GM12878 (cell line): ENCODE measurements around the gene NDUFA5. TPM values are rescaled to one million over a fixed set of nuclear protein-coding genes. Genes with fewer than 3 reads are reported as not detected.

Source experiments
- ATAC-seq: fragments of 200-7000 bp; cut with Tn5 transposase; 3 replicates; pipeline ENCODE4 v1.9.1; 2020; ENCODE audit warnings: mild to moderate bottlenecking, moderate library complexity
- BruUV-seq: library from RNA; stranded (reverse); fragments of 400-500 nt; replicated peaks from 2 replicates; lab custom pipeline; 2021; lab: Mats Ljungman, UMichigan
- CTCF ChIA-PET: fragments of 300-600 bp; sonication (Branson Sonifier 250); formaldehyde crosslinking; extraction: SDS; loops from one replicate; lab custom pipeline; 2021; ENCODE audit warnings: inconsistent platforms; lab: Yijun Ruan, JAX
- POLR2A ChIA-PET: fragments of 350-600 bp; formaldehyde crosslinking; extraction: SDS; loops from one replicate; lab custom pipeline; 2021; ENCODE audit warnings: inconsistent platforms; lab: Charles Lee
- RAD21 ChIA-PET: fragments of 300-600 bp; sonication (Branson Sonifier 250); formaldehyde crosslinking; loops from one replicate; lab custom pipeline; 2023; ENCODE audit warnings: antibody characterized with exemption; ENCODE audit not compliant: unreplicated experiment; lab: Charles Lee
- SMC1A ChIA-PET: fragments of 300-600 bp; sonication (Branson Sonifier 250); formaldehyde crosslinking; loops from one replicate; lab custom pipeline; 2023; ENCODE audit not compliant: unreplicated experiment, uncharacterized antibody; lab: Charles Lee
- DNase-seq: peaks from one replicate; pipeline ENCODE4 v3.0.0-alpha.2; 2011; ENCODE audit warnings: low read depth, low spot score
- FAIRE-seq: peaks from 3 replicates; lab custom pipeline; 2011; peaks lifted over from hg19 to GRCh38; lab: Jason Lieb, UNC
- H2AFZ ChIP-seq: 2 replicates; pipeline ENCODE4 v1.6.0; 2011; ENCODE audit warnings: low read depth, low read length, control low read depth; ENCODE audit not compliant: control insufficient read depth
- H3K27ac ChIP-seq: 2 replicates; pipeline ENCODE4 v1.5.1; 2011; ENCODE audit warnings: control low read depth; ENCODE audit not compliant: control insufficient read depth, insufficient read depth
- H3K27me3 ChIP-seq, 2 experiments: replicated peaks in 1 of 2; 2 replicates each; pipeline versions ENCODE4 v1.6.0 to v1.6.1; 2011; ENCODE audit warnings: low read length in 1 of 2; ENCODE audit not compliant: control insufficient read depth in 2 of 2, insufficient read depth in 2 of 2
- H3K36me3 ChIP-seq, 2 experiments: 2 replicates each; pipeline ENCODE4 v1.5.1; 2011; ENCODE audit warnings: low read length in 1 of 2; ENCODE audit not compliant: control insufficient read depth in 2 of 2, insufficient read depth in 2 of 2
- H3K4me1 ChIP-seq: 2 replicates; pipeline ENCODE4 v1.6.1; 2011; ENCODE audit warnings: mild to moderate bottlenecking, low read length, moderate library complexity, mixed read lengths; ENCODE audit not compliant: control insufficient read depth, insufficient read depth
- H3K4me2 ChIP-seq: 2 replicates; pipeline ENCODE4 v1.6.0; 2011; ENCODE audit warnings: control low read depth; ENCODE audit not compliant: control insufficient read depth, insufficient read depth
- H3K4me3 ChIP-seq: fragments of 200-600 bp; sonication (generic); 2 replicates; pipeline ENCODE4 v1.5.1; 2016
- H3K79me2 ChIP-seq: 2 replicates; pipeline ENCODE4 v1.6.0; 2011; ENCODE audit warnings: low read length; ENCODE audit not compliant: control insufficient read depth, insufficient read depth
- H3K9ac ChIP-seq: 2 replicates; pipeline ENCODE4 v1.8.0; 2011; ENCODE audit warnings: low read length, control low read depth, mixed read lengths; ENCODE audit not compliant: control insufficient read depth, insufficient read depth
- H3K9me3 ChIP-seq: replicated peaks from 3 replicates; pipeline ENCODE4 v1.5.1; 2011; ENCODE audit warnings: mild to moderate bottlenecking, low read length; ENCODE audit not compliant: control insufficient read depth, insufficient read depth
- H4K20me1 ChIP-seq: 2 replicates; pipeline ENCODE4 v1.6.0; 2011; ENCODE audit not compliant: control insufficient read depth, insufficient read depth
- NFIC ChIP-seq: IDR thresholded peaks from 2 replicates; pipeline ENCODE4 v1.6.1; 2012; ENCODE audit warnings: low read depth, mild to moderate bottlenecking, inconsistent platforms, low read length, moderate library complexity
- NR2C1 ChIP-seq: fragments of 450-650 bp; IDR thresholded peaks from 2 replicates; pipeline ENCODE4 v1.6.1; 2017; ENCODE audit warnings: antibody characterized with exemption, mild to moderate bottlenecking, moderate library complexity
- POLR2AphosphoS5 ChIP-seq: IDR thresholded peaks from 2 replicates; pipeline ENCODE4 v1.6.1; 2011; ENCODE audit warnings: mild to moderate bottlenecking, low read length, inconsistent platforms
- RAD51 ChIP-seq: fragments of 450-650 bp; IDR thresholded peaks from 2 replicates; pipeline ENCODE4 v1.6.1; 2016; ENCODE audit warnings: moderate library complexity, mild to moderate bottlenecking, inconsistent platforms
- TAF1 ChIP-seq: IDR thresholded peaks from 2 replicates; pipeline ENCODE4 v1.6.1; 2011; ENCODE audit warnings: mild to moderate bottlenecking, low read depth, low read length, borderline replicate concordance
- ZBTB11 ChIP-seq: fragments of 450-650 bp; formaldehyde crosslinking; IDR thresholded peaks from 2 replicates; pipeline ENCODE4 v1.5.0; 2022; ENCODE audit warnings: mild to moderate bottlenecking, missing genetic modification characterization
- WGBS: methylation state at CpG from one replicate; pipeline ENCODE4 v1.1.6; 2016; ENCODE audit warnings: low lambda C conversion rate; ENCODE audit not compliant: insufficient replicate concordance, insufficient coverage; ENCODE audit errors: missing lambda C conversion rate; 5-methylcytosine and 5-hydroxymethylcytosine counted together
- in situ Hi-C: fragments of 300-500 bp; cut with MboI; formaldehyde crosslinking; loops from 9 replicates; pipeline ENCODE4 v1.14.3; 2018; ENCODE audit warnings: mixed read lengths
- intact Hi-C: fragments of 100-400 bp; cut with micrococcal nuclease; formaldehyde crosslinking; loops from one replicate; pipeline ENCODE4 v1.14.2; 2022; ENCODE audit not compliant: unreplicated experiment
- polyA plus RNA-seq, 11 experiments: library from polyadenylated mRNA; depleted of rRNA in 4 of 11; unstranded in 6 of 11; stranded (reverse) in 5 of 11; fragments of >200 nt; fragmentation: Nextera tagmentation in 4 of 11; fragmentation: Illumina TruSeq in 1 of 11; extraction: Ambion mirVana in 4 of 11; extraction: Trizol in 1 of 11; gene quantifications; 1 replicate in 1 of 11; 2 replicates in 10 of 11; pipeline versions ENCODE4 v1.2.1 to v1.2.3, GENCODE V29; 2011 to 2016; ENCODE audit warnings: inconsistent platforms in 2 of 11, missing spikeins in 2 of 11, low read depth in 1 of 11
- total RNA-seq, 4 experiments: library from RNA; depleted of rRNA in 3 of 4; stranded (reverse); fragments of >200 nt in 3 of 4; fragmentation: Illumina TruSeq in 1 of 4; extraction: Trizol in 1 of 4; gene quantifications; 2 replicates each; pipeline versions ENCODE4 v1.2.1 to v1.2.3, GENCODE V29; 2013 to 2021

Gene NDUFA5
- total and polyA plus RNA-seq, 10 of the 15 experiments (the other 5 are each of a cell fraction or from before 2014, with no cell fraction given), result 51.0 to 209 (median 86.9) TPM

- SMC1A ChIA-PET, result no interaction called here
- H3K9me3 ChIP-seq, result no peaks in the 10 kb centered on the region
- BruUV-seq, result no TSS peak
Measured at GRCh38 chr7:123573896-123574467, 16.4 kb upstream of the NDUFA5 start.

More at GRCh38 chr7:123573896-123574467, 16.4 kb upstream of the NDUFA5 start:
- Histone ChIP-seq H4K20me1 (no peaks in the 10 kb centered on the region), H3K79me2 (no peaks in the 10 kb centered on the region), H3K27me3 (no peaks in the 10 kb centered on the region; a peak in 2 of 4 replicates), H3K9ac (no peak overlapping the region), H3K4me3 (no peak overlapping the region), H3K36me3 (no peaks in the 10 kb centered on the region), H3K4me1 (no peaks in the 10 kb centered on the region), H3K4me2 (no peak overlapping the region), H2AFZ (no peak overlapping the region), H3K27ac (no peak overlapping the region)
- no peak for FAIRE-seq
- ChIA-PET CTCF (interaction anchor here (1.2 to 1.4 kb wide), 2 partner anchors 9 to 50 kb away, joined by 3 to 6 read pairs; no protein-coding TSS in a partner anchor), POLR2A (no interaction called here), RAD21 (no interaction called here)
- 21% methylated on average over 2 of the region's 2 CpGs for WGBS
- in situ Hi-C loops, result no loop called here
- ATAC-seq, result no peak
- intact Hi-C loops, result loop anchor here (10.0 kb wide), 1 partner anchor 79 kb away; no protein-coding TSS in a partner anchor
- DNase-seq, result no peak
- TF ChIP-seq ZBTB11 (CRISPR knock-in tag), result no peak
- TF ChIP-seq TAF1, result no peak
- TF ChIP-seq RAD51, result no peak
- no peak for TF ChIP-seq POLR2AphosphoS5
- no peak for TF ChIP-seq NFIC
- no peak for TF ChIP-seq NR2C1
